Measurements from ENCODE around the gene MID2. TPM values are rescaled to one million over a fixed set of nuclear protein-coding genes. Genes with fewer than 3 reads are reported as not detected.
"Not testable (repeated sequence)": the region's sequence is repeated elsewhere in the genome, so short reads cannot be mapped to it uniquely, and the experiment has no call there.

The MID2 gene
- total RNA-seq, 4 donors from 2014 or later: 4.9 to 10.2 (median 8.1) TPM

DNA sequence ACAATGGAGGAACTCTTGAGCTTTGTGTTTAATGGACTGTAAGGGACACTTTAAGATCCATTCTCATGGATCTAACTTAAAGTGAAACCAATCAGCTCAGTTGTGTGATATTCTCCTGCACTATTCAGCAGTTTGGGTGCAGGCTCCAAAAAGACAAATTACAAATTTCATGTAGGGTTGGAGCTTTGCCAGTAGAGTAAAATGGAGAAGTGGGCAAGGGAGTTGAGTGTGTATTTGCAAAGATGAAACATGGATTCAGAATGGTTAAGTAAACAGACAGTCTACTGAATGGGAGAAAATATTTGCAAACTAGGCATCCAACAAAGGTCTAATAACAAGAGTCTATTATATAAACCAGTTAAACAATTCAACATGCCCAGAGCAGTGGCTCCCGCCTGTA lies 21.2 kb upstream of the MID2 start:
- Histone ChIP-seq H3K9me3 (no peaks in the 10 kb centered on the region), H3K36me3 (no peaks in the 10 kb centered on the region), H3K4me1 (no peaks in the 10 kb centered on the region), H3K4me3 (no peak overlapping the region), H3K27me3 (no peaks in the 10 kb centered on the region), H3K27ac (no peak overlapping the region)
- no peak for TF ChIP-seq POLR2A (IDR thresholded peaks at IDR 0.05)
- TF ChIP-seq, protein P1, sequence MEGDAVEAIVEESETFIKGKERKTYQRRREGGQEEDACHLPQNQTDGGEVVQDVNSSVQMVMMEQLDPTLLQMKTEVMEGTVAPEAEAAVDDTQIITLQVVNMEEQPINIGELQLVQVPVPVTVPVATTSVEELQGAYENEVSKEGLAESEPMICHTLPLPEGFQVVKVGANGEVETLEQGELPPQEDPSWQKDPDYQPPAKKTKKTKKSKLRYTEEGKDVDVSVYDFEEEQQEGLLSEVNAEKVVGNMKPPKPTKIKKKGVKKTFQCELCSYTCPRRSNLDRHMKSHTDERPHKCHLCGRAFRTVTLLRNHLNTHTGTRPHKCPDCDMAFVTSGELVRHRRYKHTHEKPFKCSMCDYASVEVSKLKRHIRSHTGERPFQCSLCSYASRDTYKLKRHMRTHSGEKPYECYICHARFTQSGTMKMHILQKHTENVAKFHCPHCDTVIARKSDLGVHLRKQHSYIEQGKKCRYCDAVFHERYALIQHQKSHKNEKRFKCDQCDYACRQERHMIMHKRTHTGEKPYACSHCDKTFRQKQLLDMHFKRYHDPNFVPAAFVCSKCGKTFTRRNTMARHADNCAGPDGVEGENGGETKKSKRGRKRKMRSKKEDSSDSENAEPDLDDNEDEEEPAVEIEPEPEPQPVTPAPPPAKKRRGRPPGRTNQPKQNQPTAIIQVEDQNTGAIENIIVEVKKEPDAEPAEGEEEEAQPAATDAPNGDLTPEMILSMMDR (IDR thresholded peaks at IDR 0.05): no peak
- no peak for DNase-seq

DNA sequence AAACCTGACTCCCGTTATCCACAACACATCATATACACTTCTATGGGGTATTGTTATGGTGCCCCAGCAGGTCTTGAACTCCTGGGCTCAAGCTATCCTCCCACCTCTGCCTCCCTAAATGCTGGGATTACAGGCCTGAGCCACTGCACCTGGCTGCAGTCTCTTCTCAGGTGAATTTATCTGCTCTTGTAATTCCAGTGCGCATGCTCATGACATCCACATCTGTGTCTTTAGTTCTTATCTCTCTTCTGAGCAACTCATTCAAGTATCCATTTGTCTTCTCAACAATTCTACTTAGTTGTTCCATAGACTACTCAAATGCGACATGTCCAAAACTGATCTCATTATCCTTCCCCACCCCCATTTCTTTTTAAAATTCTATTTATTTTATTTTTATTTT lies 20.5 kb upstream of the MID2 start:
- Histone ChIP-seq H3K4me3 (no peak overlapping the region), H3K9me3 (no peaks in the 10 kb centered on the region), H3K36me3 (no peaks in the 10 kb centered on the region), H3K27me3 (no peaks in the 10 kb centered on the region), H3K4me1 (no peaks in the 10 kb centered on the region), H3K27ac (no peak overlapping the region)
- TF ChIP-seq POLR2A (IDR thresholded peaks at IDR 0.05): no peak
- TF ChIP-seq, protein P1 (IDR thresholded peaks at IDR 0.05): no peak
- no peak for DNase-seq

DNA sequence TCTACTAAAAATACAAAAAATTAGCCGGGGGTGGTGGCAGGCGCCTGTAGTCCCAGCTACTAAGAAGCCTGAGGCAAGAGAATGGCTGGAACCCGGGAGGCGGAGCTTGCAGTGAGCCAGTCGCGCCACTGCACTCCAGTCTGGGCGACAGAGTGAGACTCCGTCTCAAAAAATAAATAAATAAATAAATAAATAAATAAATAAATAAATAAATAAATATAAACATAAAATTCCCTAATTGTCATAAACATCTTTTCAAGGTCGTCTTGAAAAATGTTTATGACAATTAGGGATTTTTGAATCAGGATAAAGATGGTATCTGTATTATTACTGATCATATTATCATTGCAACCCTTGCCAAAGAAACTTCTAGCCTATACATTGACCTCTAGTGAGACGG lies 15.6 kb upstream of the MID2 start:
- H3K27me3 ChIP-seq, DNase-seq, H3K27ac ChIP-seq, H3K4me3 ChIP-seq, H3K4me1 ChIP-seq, H3K36me3 ChIP-seq, H3K9me3 ChIP-seq: not testable (repeated sequence)

DNA sequence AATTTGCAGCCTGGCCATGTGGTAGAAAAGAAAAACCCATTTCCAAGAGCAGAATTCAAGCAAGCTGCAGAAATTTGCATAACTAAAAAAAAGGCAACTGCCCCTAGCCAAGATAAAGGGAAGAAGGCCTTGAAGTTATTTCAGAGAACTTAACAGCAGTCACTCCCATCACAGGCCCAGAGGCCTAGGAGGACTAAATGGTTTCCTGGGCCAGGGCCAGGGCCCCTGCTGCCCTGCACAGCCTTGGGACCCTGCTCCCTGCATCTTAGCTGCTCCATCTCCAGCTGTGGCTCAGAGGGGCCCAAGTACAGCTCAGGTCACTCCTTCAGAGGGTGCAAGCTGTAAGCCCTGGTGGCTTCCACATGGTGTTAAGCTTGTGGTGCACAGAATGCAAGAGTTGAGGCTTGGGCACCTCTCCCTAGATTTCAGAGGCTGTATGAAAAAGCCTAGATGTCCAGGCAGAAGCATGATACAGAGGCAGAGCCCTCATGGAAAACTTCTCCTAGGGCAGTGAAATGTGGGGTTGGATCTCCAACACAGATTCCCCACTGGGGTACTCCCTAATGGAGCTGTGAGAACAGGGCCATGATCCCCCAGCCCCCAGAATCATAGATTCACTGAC lies 6.7 kb upstream of the MID2 start:
- TF ChIP-seq POLR2A (IDR thresholded peaks at IDR 0.05): no peak
- TF ChIP-seq, protein P1 (IDR thresholded peaks at IDR 0.05): no peak
- no peak overlapping the region for H3K27ac ChIP-seq
- H3K4me1 ChIP-seq: no peaks in the 10 kb centered on the region
- H3K4me3 ChIP-seq: no peak overlapping the region
- DNase-seq: no peak
- peaks cover 0 to 13% (median 0%) of the 10 kb centered on the region in 4 donors for H3K9me3 ChIP-seq
- no peaks in the 10 kb centered on the region for H3K36me3 ChIP-seq
- H3K27me3 ChIP-seq: no peaks in the 10 kb centered on the region

DNA sequence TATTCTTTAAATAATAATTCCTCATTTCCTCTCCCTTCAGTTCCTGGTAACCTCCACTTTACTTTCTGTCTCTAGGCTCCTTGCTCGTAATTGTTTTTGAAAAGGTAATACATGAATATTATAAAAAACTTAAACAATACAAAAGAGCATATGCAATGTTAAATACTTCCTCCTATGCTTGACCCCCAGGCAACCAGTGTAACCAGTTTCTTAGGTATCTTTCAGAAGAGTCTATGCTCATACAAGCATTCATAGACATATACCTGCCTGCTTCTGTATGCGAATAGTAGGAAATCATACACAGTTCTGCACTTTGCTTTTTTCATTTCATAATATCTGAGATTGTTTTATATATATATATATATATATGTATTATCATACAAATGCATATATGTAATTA lies 2.6 kb upstream of the MID2 start:
- H3K27me3 ChIP-seq: no peaks in the 10 kb centered on the region
- no peaks in the 10 kb centered on the region for H3K36me3 ChIP-seq
- H3K4me1 ChIP-seq: no peaks in the 10 kb centered on the region
- H3K27ac ChIP-seq: no peak overlapping the region
- H3K4me3 ChIP-seq: no peak overlapping the region
- no peak for DNase-seq
- H3K9me3 ChIP-seq: peaks cover 0 to 13% (median 0%) of the 10 kb centered on the region in 4 donors
- TF ChIP-seq POLR2A (IDR thresholded peaks at IDR 0.05): no peak
- TF ChIP-seq, protein P1 (IDR thresholded peaks at IDR 0.05): no peak

DNA sequence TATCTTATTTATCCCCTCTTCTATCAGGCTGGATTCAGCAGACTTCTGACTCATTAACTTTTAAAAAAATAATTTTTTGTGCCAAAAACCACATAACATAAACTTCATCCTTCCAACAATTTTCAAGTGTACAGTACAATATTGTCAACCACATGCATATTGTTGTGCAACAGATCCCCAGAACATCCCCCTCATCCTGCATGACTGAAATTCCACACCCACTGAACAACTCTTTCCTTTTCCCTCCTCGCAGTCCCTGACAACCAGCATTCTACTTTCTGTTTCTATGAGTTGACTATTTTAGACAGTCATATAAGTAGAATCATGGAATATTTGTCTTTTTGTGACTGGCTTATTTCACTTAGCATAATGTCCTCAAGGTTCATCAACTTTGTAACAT lies 2.2 kb upstream of the MID2 start:
- no peak overlapping the region for H3K27ac ChIP-seq
- H3K9me3 ChIP-seq: peaks cover 0 to 12% (median 0%) of the 10 kb centered on the region in 4 donors
- no peaks in the 10 kb centered on the region for H3K27me3 ChIP-seq
- no peaks in the 10 kb centered on the region for H3K36me3 ChIP-seq
- H3K4me1 ChIP-seq: no peaks in the 10 kb centered on the region
- DNase-seq: no peak
- H3K4me3 ChIP-seq: no peak overlapping the region
- TF ChIP-seq POLR2A (IDR thresholded peaks at IDR 0.05): no peak
- TF ChIP-seq, protein P1 (IDR thresholded peaks at IDR 0.05): no peak

Data from Peyer's patch (tissue), 4 donors.